ENCODE measurements around the gene APBB2.
A peak's percentile ranks its signal among the peaks of the same experiment; 100 is the strongest.
"Not testable (repeated sequence)": the region's sequence is repeated elsewhere in the genome, so short reads cannot be mapped to it uniquely, and the experiment has no call there.

APBB2 gene

GRCh38 chr4:40924793-40925117 lies 289.6 kb downstream of the APBB2 start:
- no peak for DNase-seq

- peak; percentile 62 for DNase-seq
Observed at GRCh38 chr4:40924096-40924792, 290.1 kb downstream of the APBB2 start.

GRCh38 chr4:40923316-40924095 lies 290.8 kb downstream of the APBB2 start:
- no peak for DNase-seq

- not testable (repeated sequence) for DNase-seq
Observed at GRCh38 chr4:40919976-40920375, 294.4 kb downstream of the APBB2 start.

- DNase-seq = peak; percentile 59
Observed at GRCh38 chr4:40918330-40918729, 296.0 kb downstream of the APBB2 start.

- DNase-seq = no peak
Observed at GRCh38 chr4:40916880-40917279, 297.5 kb downstream of the APBB2 start.

GRCh38 chr4:40916218-40916555 lies 298.2 kb downstream of the APBB2 start:
- no peak for DNase-seq

- no peak for DNase-seq
Observed at GRCh38 chr4:40915318-40916217, 298.8 kb downstream of the APBB2 start.

- no peak for DNase-seq
Observed at GRCh38 chr4:40912460-40913184, 301.7 kb downstream of the APBB2 start.

GRCh38 chr4:40910706-40911105 lies 303.6 kb downstream of the APBB2 start:
- no peak for DNase-seq

GRCh38 chr4:40909363-40909876 lies 304.9 kb downstream of the APBB2 start:
- DNase-seq = no peak

- peak; percentile 69 for DNase-seq
Observed at GRCh38 chr4:40908702-40909362, 305.5 kb downstream of the APBB2 start.

- DNase-seq = no peak
Observed at GRCh38 chr4:40908297-40908696, 306.0 kb downstream of the APBB2 start.

- DNase-seq = no peak
Observed at GRCh38 chr4:40905414-40905813, 308.9 kb downstream of the APBB2 start.

GRCh38 chr4:40900531-40900930 lies 313.8 kb downstream of the APBB2 start:
- DNase-seq = not testable (repeated sequence)

GRCh38 chr4:40897557-40898203 lies 316.7 kb downstream of the APBB2 start:
- peak; percentile 67 for DNase-seq

- no peak for DNase-seq
Observed at GRCh38 chr4:40890764-40891163, 323.6 kb downstream of the APBB2 start.

- DNase-seq = no peak
Observed at GRCh38 chr4:40890199-40890598, 324.1 kb downstream of the APBB2 start.

GRCh38 chr4:40888933-40889332 lies 325.4 kb downstream of the APBB2 start:
- DNase-seq = no peak

- no peak for DNase-seq
Observed at GRCh38 chr4:40887764-40888131, 326.6 kb downstream of the APBB2 start.

GRCh38 chr4:40886931-40887763 lies 327.2 kb downstream of the APBB2 start:
- no peak for DNase-seq
